Panc1 (cell line): ENCODE data around the gene TFAP2B. TPM values are rescaled to one million over a fixed set of nuclear protein-coding genes. Genes with fewer than 3 reads are reported as not detected.

Experiments
- ATAC-seq: fragments of 200-7000 bp; cut with Tn5 transposase; 2 replicates; pipeline ENCODE4 v1.9.1; 2020; ENCODE audit warnings: mild to moderate bottlenecking, moderate library complexity
- BruUV-seq: library from RNA; stranded (reverse); fragments of 400-500 nt; replicated peaks from 2 replicates; lab custom pipeline; 2021; lab: Mats Ljungman, UMichigan
- CTCF ChIA-PET: fragments of 300-600 bp; sonication (Branson Sonifier 250); formaldehyde crosslinking; loops from one replicate; lab custom pipeline; 2022; ENCODE audit warnings: antibody characterized with exemption; lab: Charles Lee
- POLR2A ChIA-PET: fragments of 300-600 bp; sonication (Branson Sonifier 250); formaldehyde crosslinking; loops from one replicate; lab custom pipeline; 2022; ENCODE audit warnings: antibody characterized with exemption; lab: Charles Lee
- DNase-seq: peaks from one replicate; pipeline ENCODE4 v3.0.0-alpha.2; 2010; ENCODE audit warnings: low read depth, low spot score
- H3K27ac ChIP-seq: 2 replicates; pipeline ENCODE4 v1.5.1; 2011; ENCODE audit warnings: mild to moderate bottlenecking, low read length, inconsistent platforms
- H3K27me3 ChIP-seq: fragments of 200-500 bp; sonication (Bioruptor generic); 2 replicates; pipeline ENCODE4 v1.6.0; 2014; ENCODE audit warnings: low read length, inconsistent platforms; ENCODE audit not compliant: control insufficient read depth, insufficient read depth
- H3K36me3 ChIP-seq: fragments of 200-500 bp; sonication (Bioruptor generic); 2 replicates; pipeline ENCODE4 v1.5.1; 2014; ENCODE audit warnings: inconsistent platforms, mild to moderate bottlenecking, low read length, moderate library complexity; ENCODE audit not compliant: control insufficient read depth, insufficient read depth
- H3K4me1 ChIP-seq: 2 replicates; pipeline ENCODE4 v1.5.1; 2011; ENCODE audit warnings: inconsistent platforms, mild to moderate bottlenecking, low read length, moderate library complexity; ENCODE audit not compliant: control insufficient read depth, insufficient read depth
- H3K4me3 ChIP-seq, 2 experiments: 2 replicates each; pipeline ENCODE4 v1.5.1; 2011 to 2012; ENCODE audit warnings: low read depth in 2 of 2, low read length in 2 of 2, mild to moderate bottlenecking in 2 of 2, inconsistent platforms in 1 of 2, moderate library complexity in 1 of 2
- H3K9me3 ChIP-seq: fragments of 200-500 bp; sonication (Bioruptor generic); 2 replicates; pipeline ENCODE4 v1.5.1; 2014; ENCODE audit warnings: low read depth, mild to moderate bottlenecking, inconsistent platforms, low read length, moderate library complexity; ENCODE audit not compliant: control insufficient read depth, insufficient read depth
- CTCF ChIP-seq: fragments of 450-650 bp; IDR thresholded peaks from 2 replicates; pipeline ENCODE4 v1.5.1; 2017; ENCODE audit warnings: mild to moderate bottlenecking
- POLR2AphosphoS5 ChIP-seq: IDR thresholded peaks from 2 replicates; pipeline ENCODE4 v1.6.1; 2012; ENCODE audit warnings: mild to moderate bottlenecking, low read depth, low read length, moderate library complexity
- REST ChIP-seq, 2 experiments: IDR thresholded peaks; 2 replicates each; pipeline ENCODE4 v1.6.1; 2011 to 2012; ENCODE audit warnings: low read depth in 2 of 2, control low read depth in 1 of 2, low read length in 1 of 2, mild to moderate bottlenecking in 1 of 2, moderate library complexity in 1 of 2; ENCODE audit not compliant: insufficient read depth in 1 of 2
- SIN3A ChIP-seq: IDR thresholded peaks from 2 replicates; pipeline ENCODE4 v1.6.1; 2012; ENCODE audit warnings: low read depth, mild to moderate bottlenecking, low read length, moderate library complexity, borderline replicate concordance; ENCODE audit not compliant: insufficient read depth
- TCF7L2 ChIP-seq: IDR thresholded peaks from 2 replicates; pipeline ENCODE4 v1.6.1; 2011; ENCODE audit warnings: mild to moderate bottlenecking, low read depth, low read length, inconsistent platforms
- in situ Hi-C: cut with HindIII; loops from 2 replicates; pipeline ENCODE4 v1.10.0; 2016; ENCODE audit warnings: low sequenced_read_pairs, low pct_unique_long_range_greater_than_20kb
- intact Hi-C: fragments of 100-400 bp; cut with micrococcal nuclease; formaldehyde crosslinking; loops from one replicate; pipeline ENCODE4 v1.10.0; 2022; ENCODE audit not compliant: unreplicated experiment
- total RNA-seq: library from RNA; stranded (reverse); gene quantifications from one replicate; pipeline ENCODE4 v1.2.1, GENCODE V29; 2021; ENCODE audit not compliant: unreplicated experiment

TFAP2B gene
- total RNA-seq, 1 experiment from 2014 or later = not detected

- Histone ChIP-seq H3K4me1 (no peaks in the 10 kb centered on the region), H3K27ac (no peak overlapping the region), H3K4me3 (no peak overlapping the region), H3K9me3 (no peaks in the 10 kb centered on the region), H3K27me3 (peaks cover 3% of the 10 kb centered on the region; the same call in 1 of the 2 replicates), H3K36me3 (no peaks in the 10 kb centered on the region)
- no TSS peak for BruUV-seq
- in situ Hi-C loops = no loop called here
- intact Hi-C loops = no loop called here
- POLR2A ChIA-PET = no interaction called here
- DNase-seq (no peak), ATAC-seq (no peak)
- CTCF ChIA-PET = no interaction called here
- TF ChIP-seq REST (IDR thresholded peaks at IDR 0.05; ENCODE audit: insufficient read depth in 1 of 2, low read depth in 2 of 2, low read length in 1 of 2) (no peak), SIN3A (no peak), CTCF (no peak), POLR2AphosphoS5 (no peak), TCF7L2 (no peak)
These were observed 26.9 kb downstream of the TFAP2B start for GRCh38 chr6:50845499-50846143.

- H3K36me3 ChIP-seq = no peaks in the 10 kb centered on the region
- H3K9me3 ChIP-seq = no peaks in the 10 kb centered on the region
- ATAC-seq (no peak), DNase-seq (no peak)
- intact Hi-C loops = no loop called here
- H3K4me1 ChIP-seq = no peaks in the 10 kb centered on the region
- no peak overlapping the region for H3K4me3 ChIP-seq
- ChIA-PET POLR2A (interaction anchor here (0.7 kb wide), 1 partner anchor 1173 kb away, joined by 11 read pairs; no protein-coding TSS in a partner anchor), CTCF (no interaction called here)
- peaks cover 3% of the 10 kb centered on the region; the same call in 1 of the 2 replicates for H3K27me3 ChIP-seq
- in situ Hi-C loops = no loop called here
- TF ChIP-seq TCF7L2 (no peak), REST (IDR thresholded peaks at IDR 0.05; ENCODE audit: insufficient read depth in 1 of 2, low read depth in 2 of 2, low read length in 1 of 2) (no peak), SIN3A (no peak)
- BruUV-seq = no TSS peak
- no peak overlapping the region for H3K27ac ChIP-seq
These were observed 27.6 kb downstream of the TFAP2B start for GRCh38 chr6:50846144-50846851.
